HEK293T (cell line): ENCODE measurements around the gene PIK3IP1.

Experiments used
- BHLHE40 ChIP-seq: fragments of 450-650 bp; IDR thresholded peaks from 2 replicates; pipeline ENCODE4 v1.6.1; 2016; ENCODE audit warnings: mild to moderate bottlenecking, moderate library complexity, borderline replicate concordance
- ELF4 ChIP-seq: fragments of 450-650 bp; IDR thresholded peaks from 2 replicates; pipeline ENCODE4 v1.6.1; 2017; ENCODE audit warnings: antibody characterized with exemption
- FOXA1 ChIP-seq: fragments of 450-650 bp; IDR thresholded peaks from 2 replicates; pipeline ENCODE4 v1.6.1; 2016; ENCODE audit warnings: mild to moderate bottlenecking
- FOXM1 ChIP-seq: fragments of 450-650 bp; IDR thresholded peaks from 2 replicates; pipeline ENCODE4 v1.6.1; 2017; ENCODE audit warnings: mild to moderate bottlenecking, borderline replicate concordance
- LEF1 ChIP-seq: fragments of 450-650 bp; IDR thresholded peaks from 2 replicates; pipeline ENCODE4 v1.6.1; 2017; ENCODE audit warnings: mild to moderate bottlenecking, borderline replicate concordance
- SP1 ChIP-seq: fragments of 450-650 bp; IDR thresholded peaks from 2 replicates; pipeline ENCODE4 v1.6.1; 2017
- SUZ12 ChIP-seq: fragments of 450-650 bp; IDR thresholded peaks from 2 replicates; pipeline ENCODE4 v1.6.1; 2016; ENCODE audit warnings: mild to moderate bottlenecking

- no peak for TF ChIP-seq LEF1
- TF ChIP-seq ELF4: no peak
- no peak for TF ChIP-seq SP1
- no peak for TF ChIP-seq FOXA1
- TF ChIP-seq FOXM1: no peak
- no peak for TF ChIP-seq BHLHE40
- TF ChIP-seq SUZ12: no peak
Measured at GRCh38 chr22:31278151-31278621, 14.1 kb downstream of the PIK3IP1 start.
